Activated T-cell treated with anti-CD3 and anti-CD28 coated beads, Interleukin-2, amount 50 U/mL, for 4 hours (primary cell): ENCODE results near the gene SLC51A. TPM values are rescaled to one million over a fixed set of nuclear protein-coding genes. Genes with fewer than 3 reads are reported as not detected.

Source experiments
- ATAC-seq, 2 donors: fragments of 200-7000 bp; cut with Tn5 transposase; one replicate each; pipeline ENCODE4 v1.10.0; 2021
- DNase-seq: peaks from one replicate; pipeline ENCODE4 v3.0.0-alpha.2; 2020
- H3K27me3 Mint-ChIP-seq: one replicate; pipeline ENCODE4 v1.8.0; 2021; ENCODE audit warnings: low read depth, mixed read lengths
- H3K36me3 Mint-ChIP-seq: one replicate; pipeline ENCODE4 v1.8.0; 2022; ENCODE audit warnings: mixed read lengths; ENCODE audit not compliant: insufficient read depth
- H3K4me1 Mint-ChIP-seq: one replicate; pipeline ENCODE4 v1.8.0; 2021; ENCODE audit warnings: low read depth, mixed read lengths
- H3K4me3 Mint-ChIP-seq: one replicate; pipeline ENCODE4 v1.8.0; 2021; ENCODE audit warnings: mild to moderate bottlenecking, moderate library complexity, mixed read lengths
- H3K9me3 Mint-ChIP-seq: one replicate; pipeline ENCODE4 v1.8.0; 2021; ENCODE audit warnings: mixed read lengths
- total RNA-seq, 3 donors: library from RNA; stranded (reverse); gene quantifications; one replicate each; pipeline ENCODE4 v1.2.1, GENCODE V29; 2021

SLC51A gene
- total RNA-seq, 3 donors from 2014 or later, result not detected

- no peaks in the 10 kb centered on the region for H3K27me3 Mint-ChIP-seq
- H3K9me3 Mint-ChIP-seq, result no peaks in the 10 kb centered on the region
- no peaks in the 10 kb centered on the region for H3K36me3 Mint-ChIP-seq
- no peak for ATAC-seq
- H3K4me3 Mint-ChIP-seq, result peak overlapping the region; percentile 13
- peaks cover 11% of the 10 kb centered on the region for H3K4me1 Mint-ChIP-seq
- no peak for DNase-seq
Measured at GRCh38 chr3:196217307-196218154, 1.2 kb downstream of the SLC51A start.

DNA sequence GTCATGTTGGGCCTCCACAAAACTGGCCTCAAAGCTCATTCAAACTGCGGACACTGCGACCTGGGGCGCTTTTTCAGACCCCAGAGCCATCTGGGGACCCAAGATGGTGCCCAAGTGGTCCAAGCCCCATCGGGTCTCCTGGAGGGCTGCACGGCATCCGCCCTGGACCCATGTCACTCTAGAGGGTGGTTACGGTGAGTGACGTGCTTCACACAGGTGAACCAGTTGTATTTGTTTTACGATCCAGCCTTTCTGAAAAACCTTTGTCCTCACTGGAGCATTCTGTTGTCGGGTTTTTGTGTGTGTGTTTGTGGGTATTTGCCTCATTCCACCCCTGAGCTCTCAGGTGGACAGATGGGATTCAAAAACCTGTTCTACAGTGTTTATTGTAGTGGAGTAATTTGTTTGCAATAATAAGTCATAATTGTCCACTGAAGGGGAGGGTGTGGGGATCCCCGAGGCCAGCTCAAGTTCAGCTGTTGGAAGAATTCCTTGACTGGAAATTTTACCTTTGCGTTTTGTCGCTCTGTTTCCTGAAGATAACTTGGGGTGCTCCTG is 1.9 kb downstream of the SLC51A start:
- H3K36me3 Mint-ChIP-seq, result no peaks in the 10 kb centered on the region
- no peak for DNase-seq
- H3K4me3 Mint-ChIP-seq, result no peak overlapping the region
- peaks cover 11% of the 10 kb centered on the region for H3K4me1 Mint-ChIP-seq
- no peak for ATAC-seq
- H3K27me3 Mint-ChIP-seq, result no peaks in the 10 kb centered on the region
- H3K9me3 Mint-ChIP-seq, result no peaks in the 10 kb centered on the region

DNA sequence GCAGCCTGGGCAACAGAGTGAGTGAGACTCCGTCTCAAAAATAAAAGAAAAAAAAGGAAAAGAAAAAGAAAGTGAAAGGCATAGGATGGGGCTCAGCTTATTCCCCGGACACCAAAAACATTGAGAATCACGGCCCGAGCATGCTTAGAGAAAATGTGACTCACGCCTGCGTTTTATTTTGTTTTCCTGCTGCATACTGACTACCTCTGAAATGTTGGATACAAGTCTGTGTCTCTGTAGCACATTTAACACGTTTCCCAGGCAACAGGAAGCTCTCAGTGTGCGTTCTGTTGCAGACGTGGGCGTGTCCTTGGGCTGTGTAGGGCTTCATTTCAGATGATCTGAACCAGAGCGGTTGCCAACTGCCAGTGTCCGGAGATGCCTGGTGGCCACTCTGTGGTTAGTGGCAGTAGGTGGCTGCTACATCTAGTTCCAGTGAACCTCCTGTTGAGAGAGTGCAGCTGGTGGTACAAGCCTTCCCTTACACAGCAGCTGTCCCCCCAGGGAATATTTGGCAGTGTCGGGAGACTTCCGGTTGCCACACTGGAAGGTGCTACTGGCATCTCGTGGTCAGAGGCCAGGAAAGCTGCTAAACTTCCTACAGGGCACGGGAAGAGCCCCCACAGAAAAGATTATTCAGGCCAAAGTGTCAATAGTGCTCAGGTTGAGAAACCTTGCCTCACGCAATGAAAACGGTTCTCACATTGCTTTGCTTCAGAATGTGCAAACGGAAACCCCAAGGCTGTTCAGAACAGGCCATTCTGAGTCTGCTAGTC is 3.0 kb downstream of the SLC51A start:
- peaks cover 2% of the 10 kb centered on the region for H3K27me3 Mint-ChIP-seq
- peak; percentile 59 for DNase-seq
- H3K9me3 Mint-ChIP-seq, result no peaks in the 10 kb centered on the region
- peak overlapping the region; percentile 77 for H3K4me3 Mint-ChIP-seq
- peaks cover 11% of the 10 kb centered on the region for H3K4me1 Mint-ChIP-seq
- ATAC-seq, result peak; percentile 95
- no peaks in the 10 kb centered on the region for H3K36me3 Mint-ChIP-seq

DNA sequence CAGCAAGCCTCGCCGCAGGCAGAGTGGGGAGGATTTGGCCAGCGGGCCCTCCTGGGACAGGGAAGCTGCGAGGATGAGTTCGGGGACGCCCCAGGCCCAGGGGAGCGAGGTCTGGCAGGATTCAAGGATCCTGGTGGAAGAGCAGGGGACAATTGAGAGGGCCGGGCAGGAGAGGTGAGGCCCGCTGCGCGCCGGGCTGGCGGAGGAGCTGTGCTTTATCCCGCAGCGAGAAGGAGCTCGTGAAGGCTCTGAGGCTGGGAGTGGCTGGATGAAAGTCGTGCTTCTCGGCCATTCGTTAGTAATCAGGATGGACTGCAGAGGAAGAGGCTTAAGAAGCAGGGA is 3.6 kb downstream of the SLC51A start:
- ATAC-seq, result no peak
- H3K9me3 Mint-ChIP-seq, result no peaks in the 10 kb centered on the region

DNA sequence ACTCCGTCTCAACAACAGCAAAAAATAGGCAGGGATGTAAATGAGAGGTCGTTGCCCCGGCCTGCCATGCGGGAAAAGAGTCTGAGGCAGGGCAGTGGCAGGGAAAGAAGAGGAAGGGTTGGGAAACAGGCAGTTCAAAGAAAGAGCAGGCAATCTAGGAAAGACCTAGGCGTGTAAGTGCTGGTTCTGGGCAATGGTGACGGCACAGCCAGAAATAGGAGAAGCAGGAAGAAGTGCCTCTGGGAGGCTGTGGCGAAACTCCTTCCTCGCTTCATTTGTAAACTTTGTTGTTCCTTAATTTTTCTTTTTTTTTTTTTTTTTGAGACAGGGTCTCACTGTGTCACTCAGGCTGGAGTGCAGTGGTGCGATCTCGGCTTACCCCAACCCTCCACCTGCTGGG is 4.3 kb downstream of the SLC51A start:
- Mint-ChIP-seq H3K4me3 (no peak overlapping the region), H3K4me1 (peaks cover 11% of the 10 kb centered on the region), H3K9me3 (no peaks in the 10 kb centered on the region), H3K36me3 (no peaks in the 10 kb centered on the region), H3K27me3 (peaks cover 2% of the 10 kb centered on the region)
- DNase-seq (no peak), ATAC-seq (no peak)

More for the DNA sequence above, 3.6 kb downstream of the SLC51A start:
- DNase-seq, result no peak
- Mint-ChIP-seq H3K36me3 (no peaks in the 10 kb centered on the region), H3K27me3 (peaks cover 2% of the 10 kb centered on the region), H3K4me3 (no peak overlapping the region), H3K4me1 (peaks cover 11% of the 10 kb centered on the region)

DNA sequence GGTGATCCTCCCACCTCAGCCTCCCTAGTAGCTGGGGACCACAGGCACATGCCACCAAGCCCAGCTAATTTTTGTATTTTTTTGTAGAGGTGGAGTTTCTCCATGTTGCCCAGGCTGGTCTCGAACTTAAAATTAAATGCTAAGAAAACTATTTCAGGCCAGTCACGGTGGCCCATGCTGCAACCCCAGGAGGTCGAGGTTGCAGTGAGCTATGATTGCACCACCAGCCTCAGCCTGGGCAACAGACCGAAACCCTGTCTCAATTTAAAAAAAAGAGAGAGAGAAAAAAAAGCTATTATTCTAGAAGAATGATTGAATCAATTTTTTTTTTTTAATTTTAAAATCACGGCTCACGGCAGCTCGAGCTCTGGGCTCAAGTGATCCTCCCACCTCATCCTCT is 4.7 kb downstream of the SLC51A start:
- DNase-seq (no peak), ATAC-seq (no peak)
- no peaks in the 10 kb centered on the region for H3K36me3 Mint-ChIP-seq
- H3K4me3 Mint-ChIP-seq, result no peak overlapping the region
- no peaks in the 10 kb centered on the region for H3K9me3 Mint-ChIP-seq
- peaks cover 2% of the 10 kb centered on the region for H3K27me3 Mint-ChIP-seq
- H3K4me1 Mint-ChIP-seq, result peaks cover 11% of the 10 kb centered on the region

- peaks cover 7% of the 10 kb centered on the region for H3K27me3 Mint-ChIP-seq
- DNase-seq, result no peak
- H3K9me3 Mint-ChIP-seq, result no peaks in the 10 kb centered on the region
- peaks cover 11% of the 10 kb centered on the region for H3K4me1 Mint-ChIP-seq
- H3K4me3 Mint-ChIP-seq, result no peak overlapping the region
- H3K36me3 Mint-ChIP-seq, result no peaks in the 10 kb centered on the region
- no peak for ATAC-seq
Measured at GRCh38 chr3:196222876-196223595, 6.7 kb downstream of the SLC51A start.

- ATAC-seq (no peak), DNase-seq (no peak)
- Mint-ChIP-seq H3K27me3 (peaks cover 7% of the 10 kb centered on the region), H3K4me3 (no peak overlapping the region), H3K4me1 (no peaks in the 10 kb centered on the region), H3K36me3 (no peaks in the 10 kb centered on the region), H3K9me3 (no peaks in the 10 kb centered on the region)
Measured at GRCh38 chr3:196225086-196225485, 8.8 kb downstream of the SLC51A start.

DNA sequence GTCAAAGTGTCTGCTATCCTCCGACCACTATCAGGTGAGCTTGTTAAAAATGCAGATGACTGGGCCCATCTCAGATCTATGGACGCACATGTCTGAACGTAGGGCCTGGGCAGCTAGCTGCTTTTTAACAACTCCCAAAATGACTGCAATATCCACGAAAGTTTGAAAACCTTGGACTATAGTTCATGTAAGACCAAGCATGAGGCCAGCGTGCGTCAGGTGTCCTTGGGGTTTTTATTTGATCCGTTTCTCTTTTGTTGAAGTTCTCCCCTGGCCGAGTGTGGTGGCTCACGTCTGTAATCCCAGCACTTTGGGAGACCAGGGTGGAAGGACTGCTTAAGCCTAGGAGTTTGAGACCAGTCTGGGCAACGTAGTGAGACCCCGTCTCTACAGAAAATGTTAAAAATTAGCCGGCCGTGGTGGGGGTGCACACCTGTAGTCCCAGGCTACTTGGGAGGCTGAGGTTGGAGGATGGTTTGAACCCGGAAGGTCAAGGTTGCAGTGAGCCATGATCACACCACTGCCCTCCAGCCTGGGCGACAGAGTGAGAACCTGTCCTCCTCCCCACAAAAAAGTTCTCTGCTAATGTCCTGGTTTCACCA is 9.5 kb downstream of the SLC51A start:
- ATAC-seq (no peak), DNase-seq (no peak)
- H3K36me3 Mint-ChIP-seq, result no peaks in the 10 kb centered on the region
- peaks cover 7% of the 10 kb centered on the region for H3K27me3 Mint-ChIP-seq
- no peaks in the 10 kb centered on the region for H3K9me3 Mint-ChIP-seq
- H3K4me1 Mint-ChIP-seq, result no peaks in the 10 kb centered on the region
- no peak overlapping the region for H3K4me3 Mint-ChIP-seq

DNA sequence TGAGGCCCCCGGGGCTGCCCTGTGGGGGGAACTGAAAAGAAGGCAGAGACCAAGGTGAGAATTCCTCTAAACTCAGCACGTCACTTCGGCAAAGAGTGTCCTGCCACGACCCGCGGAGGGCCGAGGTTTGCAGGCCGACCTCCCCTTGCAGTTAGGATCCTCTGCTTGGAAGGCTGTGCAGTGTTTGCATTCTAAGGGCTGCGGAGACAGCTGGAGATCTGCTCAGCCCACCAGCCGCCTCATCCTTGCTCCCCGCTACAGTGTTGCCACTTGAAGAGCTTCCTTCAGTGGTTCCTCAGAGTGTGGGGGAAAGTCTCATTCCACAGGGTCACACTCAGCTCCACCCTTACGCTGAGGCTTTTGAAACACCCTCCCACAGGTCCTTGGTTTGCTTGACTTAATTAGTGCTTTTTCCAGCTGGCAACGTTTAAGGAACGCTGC is 10.8 kb downstream of the SLC51A start:
- H3K4me3 Mint-ChIP-seq, result no peak overlapping the region
- DNase-seq (no peak), ATAC-seq (no peak)
- H3K27me3 Mint-ChIP-seq, result peaks cover 7% of the 10 kb centered on the region
- H3K36me3 Mint-ChIP-seq, result no peaks in the 10 kb centered on the region
- H3K9me3 Mint-ChIP-seq, result no peaks in the 10 kb centered on the region
- no peaks in the 10 kb centered on the region for H3K4me1 Mint-ChIP-seq

- no peaks in the 10 kb centered on the region for H3K4me1 Mint-ChIP-seq
- no peaks in the 10 kb centered on the region for H3K9me3 Mint-ChIP-seq
- no peaks in the 10 kb centered on the region for H3K36me3 Mint-ChIP-seq
- H3K4me3 Mint-ChIP-seq, result no peak overlapping the region
- DNase-seq (no peak), ATAC-seq (no peak)
- H3K27me3 Mint-ChIP-seq, result peaks cover 7% of the 10 kb centered on the region
Measured at GRCh38 chr3:196227629-196228493, 11.5 kb downstream of the SLC51A start.

- peaks cover 2% of the 10 kb centered on the region for H3K4me1 Mint-ChIP-seq
- H3K27me3 Mint-ChIP-seq, result peaks cover 3% of the 10 kb centered on the region
- H3K9me3 Mint-ChIP-seq, result no peaks in the 10 kb centered on the region
- no peak for DNase-seq
- ATAC-seq, result peak in 1 of 2 donors; percentile 14
- peaks cover 4% of the 10 kb centered on the region for H3K36me3 Mint-ChIP-seq
- H3K4me3 Mint-ChIP-seq, result no peak overlapping the region
Measured at GRCh38 chr3:196232154-196232881, 16.0 kb downstream of the SLC51A start.

DNA sequence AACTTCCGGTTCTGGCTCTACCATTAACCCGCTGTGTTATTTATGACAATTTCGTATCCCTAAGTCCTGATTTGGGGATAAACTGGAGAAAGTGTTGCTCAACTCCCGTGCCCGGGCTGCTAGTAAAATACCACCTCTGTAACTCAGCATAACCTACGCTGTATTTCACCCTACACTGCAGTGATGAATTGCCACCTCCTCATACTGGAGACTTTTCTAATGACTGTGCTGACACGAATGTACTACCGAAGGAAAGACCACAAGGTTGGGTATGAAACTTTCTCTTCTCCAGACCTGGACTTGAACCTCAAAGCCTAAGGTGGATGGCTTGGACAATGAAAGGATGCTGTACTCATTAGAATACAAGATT is 16.5 kb downstream of the SLC51A start:
- Mint-ChIP-seq H3K27me3 (no peaks in the 10 kb centered on the region), H3K9me3 (no peaks in the 10 kb centered on the region), H3K4me1 (peaks cover 2% of the 10 kb centered on the region), H3K4me3 (no peak overlapping the region), H3K36me3 (peaks cover 5% of the 10 kb centered on the region)
- ATAC-seq (no peak), DNase-seq (no peak)
